ENCODE measurements around the gene ZC3H15. TPM values are rescaled to one million over a fixed set of nuclear protein-coding genes. Genes with fewer than 3 reads are reported as not detected.

ZC3H15 gene
- total RNA-seq, 1 experiment from 2014 or later, result 60.9 TPM

- Mint-ChIP-seq H3K9me3 (no peaks in the 10 kb centered on the region), H3K36me3 (peaks cover 35% of the 10 kb centered on the region), H3K27me3 (ENCODE audit: low read depth) (no peaks in the 10 kb centered on the region), H3K4me3 (no peak overlapping the region), H3K27ac (peak overlapping the region; percentile 8; the same call in 1 of the 2 replicates), H3K4me1 (0 out of 2 replicates have a peak, but pooled peaks cover 3% of the 10 kb centered on the region)
- TF ChIP-seq ZNF512 (CRISPR knock-in tag; IDR thresholded peaks at IDR 0.05; ENCODE audit: borderline replicate concordance) (no peak), ZNF263 (CRISPR knock-in tag; IDR thresholded peaks at IDR 0.05; ENCODE audit: low read depth) (no peak), ZNF532 (CRISPR knock-in tag; IDR thresholded peaks at IDR 0.05; ENCODE audit: borderline replicate concordance) (no peak), FOXP1 (CRISPR knock-in tag; IDR thresholded peaks at IDR 0.05; ENCODE audit: borderline replicate concordance) (no peak), ATF3 (CRISPR knock-in tag; conservative IDR thresholded peaks at IDR 0.05) (no peak), NFE2L1 (CRISPR knock-in tag; IDR thresholded peaks at IDR 0.05) (no peak), E2F4 (CRISPR knock-in tag; IDR thresholded peaks at IDR 0.05; ENCODE audit: borderline replicate concordance, low read depth) (no peak), NR3C1 (CRISPR knock-in tag; conservative IDR thresholded peaks at IDR 0.05; ENCODE audit: low read depth) (no peak), SP1 (CRISPR knock-in tag; conservative IDR thresholded peaks at IDR 0.05) (no peak), CTCF (IDR thresholded peaks at IDR 0.05) (no peak), TEAD1 (CRISPR knock-in tag; IDR thresholded peaks at IDR 0.05) (no peak), PRDM15 (CRISPR knock-in tag; IDR thresholded peaks at IDR 0.05) (no peak), MXD4 (CRISPR knock-in tag; IDR thresholded peaks at IDR 0.05; ENCODE audit: borderline replicate concordance) (no peak), ZSCAN18 (CRISPR knock-in tag; IDR thresholded peaks at IDR 0.05) (no peak), ZMAT4 (CRISPR knock-in tag; IDR thresholded peaks at IDR 0.05) (no peak), ZNF232 (CRISPR knock-in tag; IDR thresholded peaks at IDR 0.05) (no peak), CREM (CRISPR knock-in tag; IDR thresholded peaks at IDR 0.05) (no peak)
- ATAC-seq, result no peak
- no peak for DNase-seq (ENCODE audit: low spot score)
- CTCF ChIA-PET, result interaction anchor here (1.3 kb wide), 1 partner anchor 282 kb away, joined by 3 read pairs; no protein-coding TSS in a partner anchor
- POLR2A ChIA-PET, result no interaction called here
Measured at GRCh38 chr2:186498834-186499233, 12.8 kb downstream of the ZC3H15 start.
